H1 (cell line): Measurements from ENCODE around the gene RANBP9. TPM values are rescaled to one million over a fixed set of nuclear protein-coding genes. Genes with fewer than 3 reads are reported as not detected.

Source experiments
- ASH2L ChIP-seq: fragments of 200-600, 300-600 bp; sonication (generic); IDR thresholded peaks from one replicate; pipeline ENCODE4 v1.7.1; 2017; ENCODE audit warnings: low read length
- NANOG ChIP-seq: IDR thresholded peaks from 2 replicates; pipeline ENCODE4 v1.6.1; 2011; ENCODE audit warnings: low read length, low read depth, mild to moderate bottlenecking, inconsistent platforms; ENCODE audit not compliant: insufficient read depth, poor library complexity, severe bottlenecking
- polyA plus RNA-seq, 7 experiments: library from polyadenylated mRNA; depleted of rRNA in 3 of 7; stranded (reverse) in 5 of 7; unstranded in 2 of 7; fragments of >200 nt in 5 of 7; fragments of 200-250 nt in 2 of 7; gene quantifications; 1 replicate in 5 of 7; 2 replicates in 1 of 7; 4 replicates in 1 of 7; pipeline versions ENCODE4 v1.2.1 to v1.2.3, GENCODE V29; 2011 to 2013; ENCODE audit warnings: missing spikeins in 2 of 7, mixed read lengths in 2 of 7
- total RNA-seq: library from RNA; stranded (reverse); fragmentation: NEBNext Ultra II Directional; extraction: Animal tissue kit (Norgen Biotek cat#: 25700); gene quantifications from 2 replicates; pipeline ENCODE4 v1.2.1, GENCODE V29; 2021

The RANBP9 gene
- total and polyA plus RNA-seq, 2 of the 8 experiments (the other 6 are each of a cell fraction or from before 2014, with no cell fraction given) = 13.0 to 36.7 TPM

DNA sequence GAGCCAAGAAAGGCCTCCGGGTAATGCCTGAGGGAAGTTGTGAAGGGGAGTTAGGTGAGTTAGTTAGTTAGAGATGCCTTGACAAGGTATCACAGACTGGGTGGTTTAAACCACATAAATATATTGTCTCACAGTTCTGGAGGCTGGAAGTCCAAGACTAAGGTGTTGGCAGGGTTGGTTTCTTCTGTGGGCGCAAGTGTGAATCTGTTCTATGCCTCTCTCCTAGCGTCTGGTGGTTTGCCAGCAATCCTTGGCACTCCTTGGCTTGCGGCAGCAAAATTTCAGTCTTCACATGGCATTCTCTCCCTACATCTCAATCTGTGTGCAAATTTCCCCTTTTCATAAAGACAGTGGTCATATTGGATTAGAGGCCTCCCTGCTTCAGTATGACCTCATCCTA is 29.7 kb upstream of the RANBP9 start (continued):
- TF ChIP-seq NANOG (no peak), ASH2L (no peak)
